H1 (cell line): ENCODE measurements around the gene LRRTM4. TPM values are rescaled to one million over a fixed set of nuclear protein-coding genes. Genes with fewer than 3 reads are reported as not detected.

Experiments
- CTCF ChIA-PET: fragments of 300-600 bp; sonication (Branson Sonifier 250); formaldehyde crosslinking; loops from one replicate; lab custom pipeline; 2021; ENCODE audit not compliant: partially characterized antibody; lab: Charles Lee
- POLR2A ChIA-PET: fragments of 300-600 bp; sonication (Branson Sonifier 250); formaldehyde crosslinking; loops from one replicate; lab custom pipeline; 2021; ENCODE audit warnings: inconsistent platforms; ENCODE audit not compliant: partially characterized antibody; lab: Charles Lee
- DNase-seq, 2 experiments: peaks; one replicate each; pipeline versions ENCODE4 v3.0.0 to v3.0.0-alpha.2; 2010 to 2022; ENCODE audit warnings: low spot score in 2 of 2, low read depth in 1 of 2, mixed read lengths in 1 of 2
- FAIRE-seq: peaks from 2 replicates; lab custom pipeline; 2011; peaks lifted over from hg19 to GRCh38; lab: Jason Lieb, UNC
- H2AFZ ChIP-seq: 2 replicates; pipeline ENCODE4 v1.8.1; 2012; ENCODE audit warnings: low read length, inconsistent platforms
- H2AK5ac ChIP-seq: 2 replicates; pipeline ENCODE4 v1.6.1; 2013; ENCODE audit warnings: low read depth, low read length
- H2BK120ac ChIP-seq: replicated peaks from 2 replicates; pipeline ENCODE3; 2013; ENCODE audit warnings: low read depth, low read length, inconsistent platforms
- H2BK12ac ChIP-seq: 2 replicates; pipeline ENCODE4 v1.6.1; 2013; ENCODE audit warnings: low read depth, low read length
- H2BK15ac ChIP-seq: 2 replicates; pipeline ENCODE4 v1.6.1; 2013; ENCODE audit warnings: low read length
- H2BK20ac ChIP-seq: 2 replicates; pipeline ENCODE4 v1.6.1; 2013; ENCODE audit warnings: low read length
- H2BK5ac ChIP-seq: 2 replicates; pipeline ENCODE4 v1.6.1; 2013; ENCODE audit warnings: low read depth, low read length
- H3K14ac ChIP-seq: 2 replicates; pipeline ENCODE4 v1.6.1; 2013; ENCODE audit warnings: inconsistent platforms; ENCODE audit not compliant: insufficient read length
- H3K18ac ChIP-seq: 2 replicates; pipeline ENCODE4 v1.6.1; 2013; ENCODE audit warnings: low read length; ENCODE audit errors: extremely low read depth
- H3K23ac ChIP-seq: 2 replicates; pipeline ENCODE4 v1.6.1; 2013; ENCODE audit warnings: inconsistent platforms; ENCODE audit not compliant: insufficient read length
- H3K23me2 ChIP-seq: 2 replicates; pipeline ENCODE4 v1.6.1; 2013; ENCODE audit warnings: low read depth, low read length
- H3K27ac ChIP-seq: 2 replicates; pipeline ENCODE4 v1.6.1; 2011; ENCODE audit warnings: low read depth, low read length, inconsistent platforms
- H3K27me3 ChIP-seq, 4 experiments: replicated peaks in 1 of 4; 1 replicate in 1 of 4; 2 replicates in 3 of 4; pipeline versions ENCODE4 v1.6.1 to v1.8.1; 2011 to 2013; ENCODE audit warnings: low read length in 3 of 4, mild to moderate bottlenecking in 3 of 4, inconsistent platforms in 2 of 4, mixed read lengths in 2 of 4, moderate library complexity in 1 of 4; ENCODE audit not compliant: control insufficient read depth in 3 of 4, insufficient read depth in 3 of 4; ENCODE audit errors: extremely low read depth in 1 of 4
- H3K36me3 ChIP-seq, 4 experiments: 2 replicates each; pipeline versions ENCODE4 v1.6.1 to v1.8.1; 2011 to 2013; ENCODE audit warnings: mild to moderate bottlenecking in 4 of 4, low read length in 3 of 4, moderate library complexity in 2 of 4, control low read depth in 1 of 4, inconsistent platforms in 1 of 4; ENCODE audit not compliant: insufficient read depth in 4 of 4, control insufficient read depth in 2 of 4
- H3K4ac ChIP-seq: replicated peaks from 2 replicates; pipeline ENCODE3; 2013; ENCODE audit warnings: low read length, low read depth, mixed read lengths, inconsistent platforms; ENCODE audit not compliant: insufficient read length
- H3K4me1 ChIP-seq, 4 experiments: replicated peaks in 1 of 4; 1 replicate in 1 of 4; 2 replicates in 3 of 4; pipeline versions ENCODE4 v1.6.1 to v1.8.1; 2011 to 2013; ENCODE audit warnings: low read length in 3 of 4, inconsistent platforms in 2 of 4, mixed read lengths in 1 of 4; ENCODE audit not compliant: insufficient read depth in 4 of 4, control insufficient read depth in 3 of 4
- H3K4me2 ChIP-seq, 2 experiments: 2 replicates each; pipeline versions ENCODE4 v1.6.1 to v1.8.1; 2011 to 2013; ENCODE audit warnings: low read depth in 2 of 2, low read length in 2 of 2, control low read depth in 1 of 2, inconsistent platforms in 1 of 2, mild to moderate bottlenecking in 1 of 2; ENCODE audit not compliant: insufficient read depth in 1 of 2
- H3K4me3 ChIP-seq, 4 experiments: fragments of 200-600, 300-600 bp in 1 of 4; sonication (generic), shearing (Covaris generic), sonication (Bioruptor Twin) in 1 of 4; 2 replicates each; pipeline versions ENCODE4 v1.5.1 to v1.8.1; 2011 to 2016; ENCODE audit warnings: low read length in 4 of 4, low read depth in 3 of 4, control low read depth in 2 of 4, inconsistent platforms in 2 of 4, mild to moderate bottlenecking in 2 of 4, mixed read lengths in 1 of 4, moderate library complexity in 1 of 4; ENCODE audit not compliant: insufficient read depth in 2 of 4; ENCODE audit errors: extremely low read depth in 1 of 4
- H3K56ac ChIP-seq: replicated peaks from 2 replicates; pipeline ENCODE3; 2013; ENCODE audit warnings: low read depth, mild to moderate bottlenecking, mixed read lengths, low read length, inconsistent platforms; ENCODE audit not compliant: insufficient read length
- H3K79me1 ChIP-seq: 2 replicates; pipeline ENCODE4 v1.6.1; 2013; ENCODE audit warnings: low read depth, low read length, control low read depth
- H3K79me2 ChIP-seq, 2 experiments: 2 replicates each; pipeline versions ENCODE4 v1.6.1 to v1.8.1; 2012 to 2013; ENCODE audit warnings: low read length in 2 of 2, mild to moderate bottlenecking in 2 of 2, inconsistent platforms in 1 of 2; ENCODE audit not compliant: insufficient read depth in 2 of 2, control insufficient read depth in 1 of 2
- H3K9ac ChIP-seq, 4 experiments: replicated peaks in 1 of 4; 1 replicate in 1 of 4; 2 replicates in 3 of 4; pipeline versions ENCODE4 v1.6.1 to v1.8.1; 2011 to 2013; ENCODE audit warnings: low read depth in 3 of 4, low read length in 3 of 4, control low read depth in 2 of 4, mild to moderate bottlenecking in 2 of 4, moderate library complexity in 2 of 4, inconsistent platforms in 1 of 4; ENCODE audit errors: extremely low read depth in 1 of 4
- H3K9me3 ChIP-seq, 2 experiments: 2 replicates each; pipeline versions ENCODE4 v1.6.1 to v1.8.1; 2012 to 2013; ENCODE audit warnings: mild to moderate bottlenecking in 2 of 2, moderate library complexity in 2 of 2, control low read depth in 1 of 2, inconsistent platforms in 1 of 2, low read depth in 1 of 2, low read length in 1 of 2, mixed read lengths in 1 of 2; ENCODE audit not compliant: insufficient read depth in 2 of 2
- H4K20me1 ChIP-seq, 2 experiments: replicated peaks in 1 of 2; 2 replicates each; pipeline versions ENCODE3 to v1.8.1; 2011 to 2013; ENCODE audit warnings: inconsistent platforms in 2 of 2, low read length in 2 of 2, mild to moderate bottlenecking in 1 of 2; ENCODE audit not compliant: insufficient read depth in 2 of 2, control insufficient read depth in 1 of 2
- H4K5ac ChIP-seq: 2 replicates; pipeline ENCODE4 v1.6.1; 2013; ENCODE audit warnings: low read length, low read depth, mixed read lengths, inconsistent platforms; ENCODE audit not compliant: insufficient read length
- H4K8ac ChIP-seq: 2 replicates; pipeline ENCODE4 v1.8.0; 2013; ENCODE audit warnings: mild to moderate bottlenecking, moderate library complexity, low read length, inconsistent platforms; ENCODE audit not compliant: insufficient read depth; ENCODE audit errors: extremely low read depth
- H4K91ac ChIP-seq: replicated peaks from 2 replicates; pipeline ENCODE3; 2013; ENCODE audit warnings: low read length, mixed read lengths, inconsistent platforms; ENCODE audit not compliant: insufficient read length
- MAFK ChIP-seq: IDR thresholded peaks from 2 replicates; pipeline ENCODE4 v1.6.1; 2012; ENCODE audit warnings: low read depth, mild to moderate bottlenecking, improper control_type of control experiment, low read length
- PHF8 ChIP-seq: fragments of 200-600 bp; sonication (generic); conservative IDR thresholded peaks from 2 replicates; pipeline ENCODE4 v1.7.1; 2012; ENCODE audit warnings: low read depth, mild to moderate bottlenecking, inconsistent platforms, low read length, moderate library complexity
- WGBS, 2 experiments: shearing (Covaris generic) in 1 of 2; methylation state at CpG; one replicate each; pipeline versions ENCODE4 v1.1.6 to v1.1.7; 2013 to 2015; ENCODE audit warnings: low lambda C conversion rate in 2 of 2, mixed read lengths in 2 of 2, inconsistent platforms in 1 of 2, low coverage in 1 of 2, missing lambda C conversion rate in 1 of 2; ENCODE audit not compliant: insufficient replicate concordance in 2 of 2, insufficient coverage in 1 of 2, insufficient read length in 1 of 2; ENCODE audit errors: extremely low coverage in 1 of 2, missing lambda C conversion rate in 1 of 2; 5-methylcytosine and 5-hydroxymethylcytosine counted together
- polyA plus RNA-seq, 7 experiments: library from polyadenylated mRNA; depleted of rRNA in 3 of 7; stranded (reverse) in 5 of 7; unstranded in 2 of 7; fragments of >200 nt in 5 of 7; fragments of 200-250 nt in 2 of 7; gene quantifications; 1 replicate in 5 of 7; 2 replicates in 1 of 7; 4 replicates in 1 of 7; pipeline versions ENCODE4 v1.2.1 to v1.2.3, GENCODE V29; 2011 to 2013; ENCODE audit warnings: missing spikeins in 2 of 7, mixed read lengths in 2 of 7
- total RNA-seq: library from RNA; stranded (reverse); fragmentation: NEBNext Ultra II Directional; extraction: Animal tissue kit (Norgen Biotek cat#: 25700); gene quantifications from 2 replicates; pipeline ENCODE4 v1.2.1, GENCODE V29; 2021

Gene LRRTM4
- total and polyA plus RNA-seq, 2 of the 8 experiments (the other 6 are each of a cell fraction or from before 2014, with no cell fraction given), result 3.6 to 9.5 TPM

GRCh38 chr2:76921006-76921405 is 601.2 kb downstream of the LRRTM4 start:
- H4K5ac ChIP-seq, result no peak overlapping the region
- no peaks in the 10 kb centered on the region for H4K20me1 ChIP-seq
- no peak for FAIRE-seq
- H3K14ac ChIP-seq, result no peak overlapping the region
- H3K18ac ChIP-seq, result no peak overlapping the region
- 86% methylated on average over 2 of the region's 2 CpGs; no CpG with 5 or more reads in 1 of the 2 experiments for WGBS, 2 experiments
- no peak overlapping the region for H2BK20ac ChIP-seq
- no peak for DNase-seq
- no peaks in the 10 kb centered on the region for H3K79me1 ChIP-seq
- no peaks in the 10 kb centered on the region for H3K79me2 ChIP-seq
- no peak overlapping the region for H4K91ac ChIP-seq
- H3K36me3 ChIP-seq, result no peaks in the 10 kb centered on the region
- no peaks in the 10 kb centered on the region for H3K9me3 ChIP-seq
- no peak overlapping the region for H3K23ac ChIP-seq
- no peak overlapping the region for H2AK5ac ChIP-seq
- no peak overlapping the region for H3K4ac ChIP-seq
- H3K56ac ChIP-seq, result no peak overlapping the region
- H2AFZ ChIP-seq, result no peak overlapping the region
- H3K27ac ChIP-seq, result no peak overlapping the region
- no peaks in the 10 kb centered on the region for H3K4me1 ChIP-seq
- H2BK120ac ChIP-seq, result no peak overlapping the region
- no peak overlapping the region for H2BK5ac ChIP-seq
- H4K8ac ChIP-seq, result no peak overlapping the region
- no peaks in the 10 kb centered on the region for H3K23me2 ChIP-seq
- no peak overlapping the region for H3K9ac ChIP-seq
- ChIA-PET POLR2A (no interaction called here), CTCF (no interaction called here)
- no peak overlapping the region for H3K4me2 ChIP-seq
- no peak overlapping the region for H2BK15ac ChIP-seq
- TF ChIP-seq PHF8 (no peak), MAFK (peak; percentile 66; the same call in 1 of the 2 replicates)
- no peak overlapping the region for H2BK12ac ChIP-seq
- H3K27me3 ChIP-seq, result no peaks in the 10 kb centered on the region
- H3K4me3 ChIP-seq, result no peak overlapping the region
